ENCODE data around the gene RTN4R.
"Not testable (repeated sequence)": the region's sequence is repeated elsewhere in the genome, so short reads cannot be mapped to it uniquely, and the experiment has no call there.

RTN4R gene

DNA sequence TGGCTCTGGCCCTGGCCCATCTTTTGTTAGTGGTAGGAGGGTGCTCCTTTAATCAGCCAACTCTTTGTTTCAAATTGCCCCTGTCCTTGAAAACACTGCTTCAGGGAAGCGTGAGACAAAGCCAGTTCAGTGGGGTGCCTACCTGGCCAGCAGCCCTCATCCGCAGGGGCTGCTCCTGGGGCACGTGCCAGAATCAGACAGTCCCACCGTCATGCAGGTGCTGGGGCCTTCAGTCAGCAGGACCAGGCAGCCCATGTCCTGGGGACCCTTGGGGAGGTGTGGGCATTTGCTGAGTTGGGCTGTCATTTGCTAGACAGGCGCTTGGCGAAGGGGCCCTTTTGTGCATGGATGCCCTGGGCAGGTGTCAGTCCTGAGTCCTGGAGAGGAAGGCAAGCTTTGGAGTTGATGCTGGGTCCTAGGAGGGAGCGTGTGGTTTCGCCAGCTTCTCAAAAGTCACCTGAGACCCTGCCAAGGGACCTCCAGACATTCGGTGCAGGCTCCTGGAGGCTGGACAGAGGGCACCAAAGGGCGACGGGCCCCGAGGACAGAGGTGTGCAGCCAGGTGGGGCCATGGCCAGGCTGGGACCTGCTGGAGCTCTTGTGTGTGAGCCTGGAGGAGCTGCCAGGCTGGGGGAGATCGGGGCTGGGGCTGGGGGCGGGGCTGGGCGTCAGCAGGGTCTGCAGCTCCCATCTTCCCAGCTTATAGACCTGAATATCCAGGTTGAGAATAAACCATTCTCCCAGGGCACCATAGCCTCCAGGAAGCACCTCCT is 15.0 kb upstream of the RTN4R start:
- Mint-ChIP-seq H3K36me3 (no peaks in the 10 kb centered on the region), H3K27me3 (peaks cover 35% of the 10 kb centered on the region), H3K27ac (no peak overlapping the region), H3K4me3 (no peak overlapping the region), H3K4me1 (peaks cover 7% of the 10 kb centered on the region), H3K9me3 (no peaks in the 10 kb centered on the region)
- ATAC-seq = no peak

DNA sequence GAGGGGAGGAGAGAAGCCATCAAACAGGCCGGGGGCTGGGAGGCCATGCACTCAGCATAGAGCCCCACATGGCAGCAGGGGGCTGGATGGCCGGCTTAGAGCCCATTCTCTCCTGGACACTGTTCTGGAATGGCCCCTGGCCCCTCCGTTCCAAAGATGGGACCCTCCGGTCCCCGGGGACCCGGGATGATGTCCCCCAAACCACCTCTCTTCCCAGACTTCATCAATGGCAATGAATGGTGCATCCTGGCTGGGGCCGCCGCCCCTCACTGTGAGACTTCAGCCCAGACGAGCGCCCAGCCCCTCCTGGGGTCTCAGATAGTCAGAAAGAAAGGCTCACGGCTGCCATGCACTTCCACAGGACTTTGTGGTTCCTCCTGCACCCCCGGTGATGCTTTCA is 13.8 kb upstream of the RTN4R start:
- H3K36me3 Mint-ChIP-seq = no peaks in the 10 kb centered on the region
- peaks cover 27% of the 10 kb centered on the region for H3K27me3 Mint-ChIP-seq
- H3K9me3 Mint-ChIP-seq = no peaks in the 10 kb centered on the region
- H3K4me1 Mint-ChIP-seq = peaks cover 5% of the 10 kb centered on the region
- no peak overlapping the region for H3K27ac Mint-ChIP-seq
- ATAC-seq = no peak
- H3K4me3 Mint-ChIP-seq = no peak overlapping the region

- not testable (repeated sequence) for H3K4me1 Mint-ChIP-seq, H3K9me3 Mint-ChIP-seq, H3K4me3 Mint-ChIP-seq, H3K27ac Mint-ChIP-seq, ATAC-seq, H3K36me3 Mint-ChIP-seq
- peaks cover 31% of the 10 kb centered on the region for H3K27me3 Mint-ChIP-seq
These were observed 13.4 kb upstream of the RTN4R start for GRCh38 chr22:20281473-20281872.

GRCh38 chr22:20280866-20281265 is 12.7 kb upstream of the RTN4R start:
- H3K9me3 Mint-ChIP-seq = no peaks in the 10 kb centered on the region
- H3K36me3 Mint-ChIP-seq = no peaks in the 10 kb centered on the region
- H3K4me1 Mint-ChIP-seq = no peaks in the 10 kb centered on the region
- no peak for ATAC-seq
- H3K27me3 Mint-ChIP-seq = peaks cover 34% of the 10 kb centered on the region
- no peak overlapping the region for H3K27ac Mint-ChIP-seq
- no peak overlapping the region for H3K4me3 Mint-ChIP-seq

DNA sequence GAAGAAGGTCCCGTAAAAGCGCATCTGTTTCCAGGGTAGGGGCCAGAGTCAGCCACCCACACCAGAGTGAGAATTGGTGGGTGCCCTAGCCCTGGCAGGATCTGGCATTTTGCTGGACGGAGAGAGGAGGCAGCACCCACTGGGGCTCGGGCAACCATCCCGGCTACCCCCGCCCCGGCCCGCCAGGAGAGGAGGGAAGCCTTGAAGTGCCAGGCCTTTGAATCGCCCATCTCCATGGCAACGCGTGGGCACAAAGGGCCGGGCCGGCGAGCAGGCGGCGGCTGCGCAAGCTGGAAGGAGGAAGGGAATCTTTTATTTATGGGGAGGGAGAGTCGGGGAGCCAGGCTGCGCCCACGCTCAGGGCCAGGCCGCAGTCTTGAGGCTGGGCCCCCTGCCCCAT is 12.0 kb upstream of the RTN4R start:
- H3K4me1 Mint-ChIP-seq, H3K27ac Mint-ChIP-seq, H3K4me3 Mint-ChIP-seq, H3K36me3 Mint-ChIP-seq, ATAC-seq, H3K9me3 Mint-ChIP-seq: not testable (repeated sequence)
- peaks cover 34% of the 10 kb centered on the region for H3K27me3 Mint-ChIP-seq

DNA sequence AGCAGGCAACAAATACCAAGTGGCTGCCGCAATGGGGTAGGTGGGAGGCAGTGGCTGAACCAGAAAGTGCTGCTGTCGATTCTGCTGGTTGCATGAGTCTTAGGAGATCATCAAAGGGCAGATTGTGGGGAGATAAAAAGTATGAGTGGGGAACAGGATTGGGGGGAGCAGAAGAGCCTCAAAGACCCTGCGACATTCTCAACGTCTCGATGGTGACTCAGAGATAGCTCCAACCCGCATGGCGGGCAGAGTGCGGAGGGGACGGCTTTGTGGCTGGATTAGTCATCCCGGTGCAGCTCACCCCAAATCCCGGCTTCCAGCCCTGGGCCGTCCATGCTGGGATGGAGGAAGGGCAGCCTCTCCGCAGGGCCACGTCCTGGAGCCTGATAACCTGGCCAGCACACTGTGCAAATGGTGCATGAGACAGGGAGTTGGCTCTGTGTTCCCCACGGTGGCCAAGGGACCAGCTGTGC is 11.6 kb upstream of the RTN4R start:
- Mint-ChIP-seq H3K4me3 (no peak overlapping the region), H3K9me3 (no peaks in the 10 kb centered on the region), H3K4me1 (no peaks in the 10 kb centered on the region), H3K27ac (no peak overlapping the region), H3K27me3 (peaks cover 31% of the 10 kb centered on the region), H3K36me3 (no peaks in the 10 kb centered on the region)
- ATAC-seq = no peak

DNA sequence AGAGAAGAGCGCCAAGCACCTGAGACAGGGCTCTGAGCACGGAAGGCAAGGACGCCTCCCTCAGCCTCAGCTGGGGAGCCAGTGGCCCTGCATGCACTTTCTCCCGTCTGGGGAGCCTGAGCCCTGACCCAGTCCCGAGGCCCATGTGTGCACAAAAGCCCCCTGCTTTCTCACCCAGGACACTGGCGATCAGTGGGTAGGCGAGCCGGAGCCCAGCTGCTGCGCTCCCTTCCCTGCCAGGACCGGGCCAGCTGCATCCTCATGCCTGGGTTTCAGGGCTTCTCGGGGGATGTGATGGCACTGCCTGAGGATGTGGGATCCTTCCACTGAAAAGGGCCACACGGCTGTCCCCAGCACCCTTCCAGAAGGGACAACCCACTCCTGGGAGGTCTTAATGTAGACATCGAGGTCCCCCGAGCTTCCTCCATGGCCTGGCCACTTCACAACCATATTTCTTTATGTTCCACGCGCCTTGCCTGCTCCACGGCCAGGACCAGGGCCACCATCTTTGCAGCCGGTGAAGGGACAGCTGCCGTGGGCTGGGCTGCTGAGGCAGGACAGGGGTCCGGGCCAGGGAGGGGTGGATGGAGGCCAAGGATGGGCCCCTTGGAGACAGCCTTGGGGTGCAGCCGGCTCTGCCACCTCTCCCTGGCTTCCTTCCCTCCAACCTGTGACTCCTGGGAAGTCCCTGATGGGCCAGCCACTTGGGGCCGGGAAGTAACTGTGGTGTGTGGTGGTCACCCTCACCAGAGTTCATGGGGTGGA is 10.8 kb upstream of the RTN4R start:
- H3K4me1 Mint-ChIP-seq, H3K9me3 Mint-ChIP-seq, ATAC-seq, H3K4me3 Mint-ChIP-seq, H3K27ac Mint-ChIP-seq, H3K36me3 Mint-ChIP-seq: not testable (repeated sequence)
- peaks cover 23% of the 10 kb centered on the region for H3K27me3 Mint-ChIP-seq

DNA sequence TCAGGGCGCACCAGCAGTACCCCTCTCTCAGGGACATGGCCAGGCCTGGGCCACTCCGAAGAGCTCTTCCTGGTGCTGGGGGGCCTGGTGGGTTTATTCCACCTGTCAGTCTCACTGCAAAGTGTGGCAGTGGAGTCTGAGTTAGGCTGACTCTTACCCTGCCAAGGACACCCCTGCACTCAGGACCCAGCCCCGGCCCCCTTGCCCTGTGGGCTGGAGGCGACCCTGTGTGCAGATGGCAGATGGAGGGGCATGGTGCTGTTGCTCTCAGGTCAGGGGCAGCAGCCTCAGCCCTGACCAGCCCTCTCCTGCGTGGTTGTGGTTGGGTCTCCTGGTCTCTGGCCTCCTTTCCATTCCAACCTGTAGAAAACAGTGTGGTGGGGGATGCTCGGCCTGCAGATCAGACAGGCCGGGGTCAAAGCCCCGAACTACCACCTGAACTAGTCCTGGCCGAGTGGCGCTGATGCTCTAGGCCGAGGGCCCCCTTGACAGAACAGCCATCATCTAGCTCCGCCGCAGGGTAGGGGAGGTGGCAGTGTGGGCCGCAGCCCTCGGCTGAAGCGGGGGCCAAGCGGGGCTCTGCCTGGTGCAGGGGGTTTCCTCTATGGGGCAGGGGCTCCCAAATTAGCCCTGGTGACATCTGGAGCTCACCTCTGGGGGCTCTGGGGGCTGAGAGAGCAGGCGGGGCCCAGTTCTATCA is 10.0 kb upstream of the RTN4R start:
- not testable (repeated sequence) for H3K9me3 Mint-ChIP-seq, H3K27ac Mint-ChIP-seq, H3K4me3 Mint-ChIP-seq, ATAC-seq, H3K4me1 Mint-ChIP-seq, H3K36me3 Mint-ChIP-seq
- peaks cover 20% of the 10 kb centered on the region for H3K27me3 Mint-ChIP-seq

DNA sequence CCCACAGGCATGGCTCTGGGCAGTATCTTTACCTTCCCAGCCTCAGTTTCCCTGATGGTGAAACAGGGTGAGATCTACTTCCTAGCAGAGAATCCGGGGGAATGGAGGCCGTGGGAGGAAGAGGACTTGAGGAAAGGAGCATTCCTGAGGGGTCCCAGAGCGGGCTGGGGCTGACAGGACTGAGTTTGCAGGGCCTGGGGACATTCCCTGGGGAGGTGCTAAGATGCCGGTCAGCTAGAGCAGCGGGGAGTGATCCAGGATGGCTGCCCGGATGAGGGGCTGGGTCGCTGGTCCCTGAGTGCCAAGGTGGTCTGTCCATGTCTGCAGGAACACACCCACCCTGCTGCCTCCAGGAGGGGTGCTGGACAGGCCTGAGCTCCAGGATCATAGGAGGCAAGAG is 8.3 kb upstream of the RTN4R start:
- no peaks in the 10 kb centered on the region for H3K4me1 Mint-ChIP-seq
- peaks cover 32% of the 10 kb centered on the region for H3K27me3 Mint-ChIP-seq
- no peak overlapping the region for H3K4me3 Mint-ChIP-seq
- no peak overlapping the region for H3K27ac Mint-ChIP-seq
- no peak for ATAC-seq
- no peaks in the 10 kb centered on the region for H3K9me3 Mint-ChIP-seq
- no peaks in the 10 kb centered on the region for H3K36me3 Mint-ChIP-seq

- Mint-ChIP-seq H3K27ac (no peak overlapping the region), H3K27me3 (peaks cover 33% of the 10 kb centered on the region), H3K9me3 (no peaks in the 10 kb centered on the region), H3K4me3 (no peak overlapping the region), H3K36me3 (no peaks in the 10 kb centered on the region), H3K4me1 (no peaks in the 10 kb centered on the region)
- ATAC-seq = no peak
These were observed 7.7 kb upstream of the RTN4R start for GRCh38 chr22:20275836-20276235.

DNA sequence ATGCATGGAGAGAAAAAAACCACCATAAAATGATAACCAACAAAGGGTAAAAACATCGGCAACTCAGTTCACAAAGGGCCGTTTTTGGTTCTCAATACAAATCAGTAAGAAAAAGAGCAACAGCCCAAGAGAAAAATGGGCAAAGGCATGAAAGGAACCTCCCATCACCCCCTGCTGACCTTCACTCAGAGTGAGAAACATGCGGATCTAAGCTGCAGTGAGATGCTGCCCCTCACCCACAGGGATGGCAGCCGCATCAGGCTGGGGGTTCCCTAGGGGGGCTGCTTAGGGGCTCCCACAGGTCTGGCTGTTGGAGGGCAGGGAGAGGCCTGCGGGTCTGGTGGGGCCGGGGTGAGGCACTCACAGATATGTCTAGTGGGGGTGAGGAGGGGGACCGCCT is 7.2 kb upstream of the RTN4R start:
- not testable (repeated sequence) for H3K4me1 Mint-ChIP-seq, H3K36me3 Mint-ChIP-seq, H3K9me3 Mint-ChIP-seq, H3K27ac Mint-ChIP-seq, H3K4me3 Mint-ChIP-seq, ATAC-seq
- H3K27me3 Mint-ChIP-seq = peaks cover 37% of the 10 kb centered on the region

DNA sequence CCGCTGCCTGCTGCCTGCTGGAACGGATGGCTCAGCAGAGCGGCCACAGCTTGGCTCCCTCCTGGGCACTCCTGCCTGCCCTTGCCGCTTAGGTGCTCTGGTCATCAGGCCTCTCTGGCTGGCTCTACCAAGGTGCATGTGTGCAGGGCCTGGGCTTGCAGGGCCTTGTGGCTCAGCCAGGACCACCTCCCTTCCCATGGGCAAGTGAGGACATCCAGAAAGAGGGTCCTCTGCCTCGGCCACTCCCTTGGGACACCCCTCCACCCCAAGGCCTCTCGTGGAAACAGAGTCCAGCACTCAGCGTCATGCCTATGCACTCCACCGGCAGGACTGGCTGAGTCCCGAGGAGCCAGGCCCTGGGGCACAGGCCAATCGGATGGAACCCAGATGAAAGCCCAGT is 6.3 kb upstream of the RTN4R start:
- H3K36me3 Mint-ChIP-seq, H3K27ac Mint-ChIP-seq, H3K4me3 Mint-ChIP-seq, ATAC-seq, H3K4me1 Mint-ChIP-seq, H3K9me3 Mint-ChIP-seq: not testable (repeated sequence)
- H3K27me3 Mint-ChIP-seq = peaks cover 38% of the 10 kb centered on the region

GRCh38 chr22:20273758-20274181 is 5.7 kb upstream of the RTN4R start:
- H3K4me1 Mint-ChIP-seq = peaks cover 3% of the 10 kb centered on the region
- ATAC-seq = no peak
- no peak overlapping the region for H3K27ac Mint-ChIP-seq
- no peaks in the 10 kb centered on the region for H3K9me3 Mint-ChIP-seq
- H3K36me3 Mint-ChIP-seq = no peaks in the 10 kb centered on the region
- peaks cover 38% of the 10 kb centered on the region for H3K27me3 Mint-ChIP-seq
- no peak overlapping the region for H3K4me3 Mint-ChIP-seq

- H3K27me3 Mint-ChIP-seq = peaks cover 43% of the 10 kb centered on the region
- H3K36me3 Mint-ChIP-seq = no peaks in the 10 kb centered on the region
- peaks cover 6% of the 10 kb centered on the region for H3K4me1 Mint-ChIP-seq
- no peak overlapping the region for H3K4me3 Mint-ChIP-seq
- no peak for ATAC-seq
- H3K9me3 Mint-ChIP-seq = no peaks in the 10 kb centered on the region
- H3K27ac Mint-ChIP-seq = no peak overlapping the region
These were observed 4.6 kb upstream of the RTN4R start for GRCh38 chr22:20272700-20273099.

GRCh38 chr22:20272174-20272573 is 4.1 kb upstream of the RTN4R start:
- H3K36me3 Mint-ChIP-seq = no peaks in the 10 kb centered on the region
- no peaks in the 10 kb centered on the region for H3K9me3 Mint-ChIP-seq
- no peak overlapping the region for H3K4me3 Mint-ChIP-seq
- ATAC-seq = no peak
- H3K27ac Mint-ChIP-seq = no peak overlapping the region
- peaks cover 6% of the 10 kb centered on the region for H3K4me1 Mint-ChIP-seq
- H3K27me3 Mint-ChIP-seq = peaks cover 43% of the 10 kb centered on the region

Data from stimulated activated memory B cell treated with anti-CD40 and anti-IgM and Interleukin-4, amounts not matched to agents 10 μg/mL and 1 μg/mL and 100 μg/mL, for 72 hours (primary cell).